HepG2 (cell line): ENCODE data around the gene GALNT11. TPM values are rescaled to one million over a fixed set of nuclear protein-coding genes. Genes with fewer than 3 reads are reported as not detected.

ENCODE experiments used
- ASH2L ChIP-seq: fragments of 300-600, 200-600 bp; sonication (generic); IDR thresholded peaks from 2 replicates; pipeline ENCODE4 v1.7.0; 2017; ENCODE audit warnings: low read depth, mild to moderate bottlenecking, moderate library complexity, mixed read lengths, low read length; ENCODE audit not compliant: insufficient read length
- HOXD1 ChIP-seq: sonication (generic); formaldehyde crosslinking; IDR thresholded peaks from 2 replicates; pipeline ENCODE4 v1.5.0; 2020; ENCODE audit warnings: missing genetic modification reagents
- MAFF ChIP-seq: IDR thresholded peaks from 2 replicates; pipeline ENCODE4 v1.6.1; 2011; ENCODE audit warnings: low read depth, low read length, improper control_type of control experiment
- NFE2L2 ChIP-seq: fragments of 150-350 bp; IDR thresholded peaks from 2 replicates; pipeline ENCODE4 v1.6.1; 2014; ENCODE audit warnings: low read length
- NFYB ChIP-seq: sonication (generic); formaldehyde crosslinking; IDR thresholded peaks from 2 replicates; pipeline ENCODE4 v1.4.0; 2020; ENCODE audit warnings: missing genetic modification reagents
- PRMT3 ChIP-seq: sonication (generic); formaldehyde crosslinking; IDR thresholded peaks from 2 replicates; pipeline ENCODE4 v1.8.1; 2022; ENCODE audit warnings: low read depth, mild to moderate bottlenecking, moderate library complexity, missing genetic modification reagents, borderline replicate concordance
- SNRNP70 ChIP-seq: fragments of 200-400 bp; formaldehyde crosslinking; IDR thresholded peaks from 2 replicates; pipeline ENCODE4 v1.6.1; 2017; ENCODE audit warnings: mild to moderate bottlenecking, low read depth, low read length, moderate library complexity
- ZBTB21 ChIP-seq: sonication (generic); formaldehyde crosslinking; IDR thresholded peaks from 2 replicates; pipeline ENCODE4 v1.4.0; 2020; ENCODE audit warnings: missing genetic modification reagents
- ZNF207 ChIP-seq: fragments of 450-650 bp; IDR thresholded peaks from 2 replicates; pipeline ENCODE4 v1.6.1; 2016; ENCODE audit warnings: antibody characterized with exemption, borderline replicate concordance
- ZNF326 ChIP-seq: sonication (generic); formaldehyde crosslinking; IDR thresholded peaks from 2 replicates; pipeline ENCODE4 v1.4.0; 2020; ENCODE audit warnings: missing genetic modification reagents, borderline replicate concordance
- ZNF33B ChIP-seq: sonication (generic); formaldehyde crosslinking; IDR thresholded peaks from 2 replicates; pipeline ENCODE4 v1.5.1; 2020; ENCODE audit warnings: mild to moderate bottlenecking, missing genetic modification reagents
- ZNF607 ChIP-seq: sonication (generic); formaldehyde crosslinking; IDR thresholded peaks from 2 replicates; pipeline ENCODE4 v1.5.1; 2020; ENCODE audit warnings: missing genetic modification reagents, mild to moderate bottlenecking, borderline replicate concordance
- polyA plus RNA-seq, 8 experiments: library from polyadenylated mRNA; depleted of rRNA in 3 of 8; stranded (reverse) in 7 of 8; unstranded in 1 of 8; fragments of >200 nt; fragmentation: Illumina TruSeq in 4 of 8; extraction: Trizol in 4 of 8; gene quantifications; 2 replicates each; pipeline versions ENCODE4 v1.2.1 to v1.2.3, GENCODE V29; 2011 to 2016; ENCODE audit warnings: low read depth in 4 of 8, missing spikeins in 1 of 8, mixed read lengths in 1 of 8; ENCODE audit not compliant: insufficient read depth in 1 of 8
- total RNA-seq, 5 experiments: library from RNA; depleted of rRNA; stranded (reverse); fragments of >200 nt; fragmentation: Illumina TruSeq; extraction: Trizol; gene quantifications; 2 replicates each; pipeline ENCODE4 v1.2.3, GENCODE V29; 2016; ENCODE audit warnings: low read depth in 1 of 5
- TF ChIP-seq, protein P1 (sequence below): sonication (generic); formaldehyde crosslinking; IDR thresholded peaks from 2 replicates; pipeline ENCODE4 v1.4.0; 2020; ENCODE audit warnings: missing genetic modification reagents, borderline replicate concordance
- TF ChIP-seq, protein P2 (sequence below): sonication (generic); formaldehyde crosslinking; IDR thresholded peaks from one replicate; pipeline ENCODE4 v1.5.1; 2020; ENCODE audit warnings: mild to moderate bottlenecking, missing genetic modification reagents; ENCODE audit errors: not compliant biosample characterization
- TF ChIP-seq, protein P3 (sequence below): sonication (generic); formaldehyde crosslinking; conservative IDR thresholded peaks from 2 replicates; pipeline ENCODE4 v1.8.0; 2022; ENCODE audit warnings: mild to moderate bottlenecking, moderate library complexity, missing genetic modification reagents
- TF ChIP-seq, protein P4 (sequence below): IDR thresholded peaks from 2 replicates; pipeline ENCODE4 v1.6.1; 2016; ENCODE audit warnings: missing genetic modification reagents, missing compliant biosample characterization

The GALNT11 gene
- total and polyA plus RNA-seq, 2 of the 13 experiments (the other 11 are each of a cell fraction or from before 2014, with no cell fraction given) = 9.3 to 16.3 TPM

DNA sequence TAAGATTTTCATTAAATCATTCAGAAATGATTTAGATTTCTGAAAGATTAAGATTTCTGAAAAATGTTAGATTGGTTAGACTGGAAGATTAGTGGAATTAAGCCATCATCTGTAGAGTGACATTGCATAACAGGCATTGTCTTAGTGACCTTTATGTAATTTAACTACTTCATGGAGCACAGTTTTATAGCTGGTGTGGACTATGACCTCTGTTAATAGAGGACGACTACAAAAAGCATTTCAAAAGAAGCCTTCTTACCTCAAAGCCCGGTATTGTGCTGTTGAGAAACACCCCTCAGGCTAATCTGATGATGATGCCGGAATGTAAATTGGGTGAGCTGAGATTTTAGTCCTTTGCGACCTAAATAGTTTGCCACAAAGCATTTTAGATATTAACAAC is 55.6 kb downstream of the GALNT11 start (continued):
- TF ChIP-seq, protein P1, sequence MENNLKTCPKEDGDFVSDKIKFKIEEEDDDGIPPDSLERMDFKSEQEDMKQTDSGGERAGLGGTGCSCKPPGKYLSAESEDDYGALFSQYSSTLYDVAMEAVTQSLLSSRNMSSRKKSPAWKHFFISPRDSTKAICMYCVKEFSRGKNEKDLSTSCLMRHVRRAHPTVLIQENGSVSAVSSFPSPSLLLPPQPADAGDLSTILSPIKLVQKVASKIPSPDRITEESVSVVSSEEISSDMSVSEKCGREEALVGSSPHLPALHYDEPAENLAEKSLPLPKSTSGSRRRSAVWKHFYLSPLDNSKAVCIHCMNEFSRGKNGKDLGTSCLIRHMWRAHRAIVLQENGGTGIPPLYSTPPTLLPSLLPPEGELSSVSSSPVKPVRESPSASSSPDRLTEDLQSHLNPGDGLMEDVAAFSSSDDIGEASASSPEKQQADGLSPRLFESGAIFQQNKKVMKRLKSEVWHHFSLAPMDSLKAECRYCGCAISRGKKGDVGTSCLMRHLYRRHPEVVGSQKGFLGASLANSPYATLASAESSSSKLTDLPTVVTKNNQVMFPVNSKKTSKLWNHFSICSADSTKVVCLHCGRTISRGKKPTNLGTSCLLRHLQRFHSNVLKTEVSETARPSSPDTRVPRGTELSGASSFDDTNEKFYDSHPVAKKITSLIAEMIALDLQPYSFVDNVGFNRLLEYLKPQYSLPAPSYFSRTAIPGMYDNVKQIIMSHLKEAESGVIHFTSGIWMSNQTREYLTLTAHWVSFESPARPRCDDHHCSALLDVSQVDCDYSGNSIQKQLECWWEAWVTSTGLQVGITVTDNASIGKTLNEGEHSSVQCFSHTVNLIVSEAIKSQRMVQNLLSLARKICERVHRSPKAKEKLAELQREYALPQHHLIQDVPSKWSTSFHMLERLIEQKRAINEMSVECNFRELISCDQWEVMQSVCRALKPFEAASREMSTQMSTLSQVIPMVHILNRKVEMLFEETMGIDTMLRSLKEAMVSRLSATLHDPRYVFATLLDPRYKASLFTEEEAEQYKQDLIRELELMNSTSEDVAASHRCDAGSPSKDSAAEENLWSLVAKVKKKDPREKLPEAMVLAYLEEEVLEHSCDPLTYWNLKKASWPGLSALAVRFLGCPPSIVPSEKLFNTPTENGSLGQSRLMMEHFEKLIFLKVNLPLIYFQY (CRISPR knock-in tag) = no peak
- peak; percentile 70 for TF ChIP-seq ASH2L
- TF ChIP-seq MAFF = no peak
- TF ChIP-seq ZNF326 (CRISPR knock-in tag) = no peak
- TF ChIP-seq NFYB (CRISPR knock-in tag) = no peak
- TF ChIP-seq, protein P2, sequence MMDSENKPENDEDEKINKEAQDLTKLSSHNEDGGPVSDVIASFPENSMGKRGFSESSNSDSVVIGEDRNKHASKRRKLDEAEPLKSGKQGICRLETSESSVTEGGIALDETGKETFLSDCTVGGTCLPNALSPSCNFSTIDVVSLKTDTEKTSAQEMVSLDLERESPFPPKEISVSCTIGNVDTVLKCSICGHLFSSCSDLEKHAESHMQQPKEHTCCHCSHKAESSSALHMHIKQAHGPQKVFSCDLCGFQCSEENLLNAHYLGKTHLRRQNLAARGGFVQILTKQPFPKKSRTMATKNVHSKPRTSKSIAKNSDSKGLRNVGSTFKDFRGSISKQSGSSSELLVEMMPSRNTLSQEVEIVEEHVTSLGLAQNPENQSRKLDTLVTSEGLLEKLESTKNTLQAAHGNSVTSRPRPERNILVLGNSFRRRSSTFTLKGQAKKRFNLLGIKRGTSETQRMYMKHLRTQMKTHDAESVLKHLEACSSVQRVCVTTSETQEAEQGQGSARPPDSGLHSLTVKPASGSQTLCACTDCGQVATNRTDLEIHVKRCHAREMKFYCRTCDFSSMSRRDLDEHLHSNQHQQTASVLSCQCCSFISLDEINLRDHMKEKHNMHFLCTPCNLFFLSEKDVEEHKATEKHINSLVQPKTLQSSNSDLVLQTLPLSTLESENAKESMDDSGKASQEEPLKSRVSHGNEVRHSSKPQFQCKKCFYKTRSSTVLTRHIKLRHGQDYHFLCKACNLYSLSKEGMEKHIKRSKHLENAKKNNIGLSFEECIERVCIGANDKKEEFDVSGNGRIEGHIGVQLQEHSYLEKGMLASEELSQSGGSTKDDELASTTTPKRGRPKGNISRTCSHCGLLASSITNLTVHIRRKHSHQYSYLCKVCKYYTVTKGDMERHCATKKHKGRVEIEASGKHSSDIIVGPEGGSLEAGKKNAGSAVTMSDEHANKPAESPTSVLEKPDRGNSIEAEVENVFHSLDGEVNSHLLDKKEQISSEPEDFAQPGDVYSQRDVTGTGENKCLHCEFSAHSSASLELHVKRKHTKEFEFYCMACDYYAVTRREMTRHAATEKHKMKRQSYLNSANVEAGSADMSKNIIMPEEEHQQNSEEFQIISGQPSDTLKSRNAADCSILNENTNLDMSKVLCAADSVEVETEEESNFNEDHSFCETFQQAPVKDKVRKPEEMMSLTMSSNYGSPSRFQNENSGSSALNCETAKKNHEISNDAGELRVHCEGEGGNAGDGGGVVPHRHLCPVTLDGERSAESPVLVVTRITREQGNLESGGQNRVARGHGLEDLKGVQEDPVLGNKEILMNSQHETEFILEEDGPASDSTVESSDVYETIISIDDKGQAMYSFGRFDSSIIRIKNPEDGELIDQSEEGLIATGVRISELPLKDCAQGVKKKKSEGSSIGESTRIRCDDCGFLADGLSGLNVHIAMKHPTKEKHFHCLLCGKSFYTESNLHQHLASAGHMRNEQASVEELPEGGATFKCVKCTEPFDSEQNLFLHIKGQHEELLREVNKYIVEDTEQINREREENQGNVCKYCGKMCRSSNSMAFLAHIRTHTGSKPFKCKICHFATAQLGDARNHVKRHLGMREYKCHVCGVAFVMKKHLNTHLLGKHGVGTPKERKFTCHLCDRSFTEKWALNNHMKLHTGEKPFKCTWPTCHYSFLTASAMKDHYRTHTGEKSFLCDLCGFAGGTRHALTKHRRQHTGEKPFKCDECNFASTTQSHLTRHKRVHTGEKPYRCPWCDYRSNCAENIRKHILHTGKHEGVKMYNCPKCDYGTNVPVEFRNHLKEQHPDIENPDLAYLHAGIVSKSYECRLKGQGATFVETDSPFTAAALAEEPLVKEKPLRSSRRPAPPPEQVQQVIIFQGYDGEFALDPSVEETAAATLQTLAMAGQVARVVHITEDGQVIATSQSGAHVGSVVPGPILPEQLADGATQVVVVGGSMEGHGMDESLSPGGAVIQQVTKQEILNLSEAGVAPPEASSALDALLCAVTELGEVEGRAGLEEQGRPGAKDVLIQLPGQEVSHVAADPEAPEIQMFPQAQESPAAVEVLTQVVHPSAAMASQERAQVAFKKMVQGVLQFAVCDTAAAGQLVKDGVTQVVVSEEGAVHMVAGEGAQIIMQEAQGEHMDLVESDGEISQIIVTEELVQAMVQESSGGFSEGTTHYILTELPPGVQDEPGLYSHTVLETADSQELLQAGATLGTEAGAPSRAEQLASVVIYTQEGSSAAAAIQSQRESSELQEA (CRISPR knock-in tag) = no peak
- TF ChIP-seq, protein P3, sequence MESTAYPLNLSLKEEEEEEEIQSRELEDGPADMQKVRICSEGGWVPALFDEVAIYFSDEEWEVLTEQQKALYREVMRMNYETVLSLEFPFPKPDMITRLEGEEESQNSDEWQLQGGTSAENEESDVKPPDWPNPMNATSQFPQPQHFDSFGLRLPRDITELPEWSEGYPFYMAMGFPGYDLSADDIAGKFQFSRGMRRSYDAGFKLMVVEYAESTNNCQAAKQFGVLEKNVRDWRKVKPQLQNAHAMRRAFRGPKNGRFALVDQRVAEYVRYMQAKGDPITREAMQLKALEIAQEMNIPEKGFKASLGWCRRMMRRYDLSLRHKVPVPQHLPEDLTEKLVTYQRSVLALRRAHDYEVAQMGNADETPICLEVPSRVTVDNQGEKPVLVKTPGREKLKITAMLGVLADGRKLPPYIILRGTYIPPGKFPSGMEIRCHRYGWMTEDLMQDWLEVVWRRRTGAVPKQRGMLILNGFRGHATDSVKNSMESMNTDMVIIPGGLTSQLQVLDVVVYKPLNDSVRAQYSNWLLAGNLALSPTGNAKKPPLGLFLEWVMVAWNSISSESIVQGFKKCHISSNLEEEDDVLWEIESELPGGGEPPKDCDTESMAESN (CRISPR knock-in tag) = no peak
- no peak for TF ChIP-seq ZNF207
- TF ChIP-seq ZBTB21 (CRISPR knock-in tag) = no peak; the same call in 1 of the 2 replicates
- TF ChIP-seq PRMT3 (CRISPR knock-in tag) = no peak
- no peak for TF ChIP-seq NFE2L2
- no peak for TF ChIP-seq SNRNP70
- TF ChIP-seq ZNF607 (CRISPR knock-in tag) = no peak
- TF ChIP-seq ZNF33B (CRISPR knock-in tag) = no peak
- no peak for TF ChIP-seq HOXD1 (CRISPR knock-in tag)
- TF ChIP-seq, protein P4, sequence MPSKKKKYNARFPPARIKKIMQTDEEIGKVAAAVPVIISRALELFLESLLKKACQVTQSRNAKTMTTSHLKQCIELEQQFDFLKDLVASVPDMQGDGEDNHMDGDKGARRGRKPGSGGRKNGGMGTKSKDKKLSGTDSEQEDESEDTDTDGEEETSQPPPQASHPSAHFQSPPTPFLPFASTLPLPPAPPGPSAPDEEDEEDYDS (CRISPR knock-in tag) = no peak
